A172 (cell line): ENCODE data around the gene ARID4B. TPM values are rescaled to one million over a fixed set of nuclear protein-coding genes. Genes with fewer than 3 reads are reported as not detected.
"Not testable (repeated sequence)": the region's sequence is repeated elsewhere in the genome, so short reads cannot be mapped to it uniquely, and the experiment has no call there.

Source experiments
- DNase-seq: peaks from one replicate; pipeline ENCODE4 v3.0.0-alpha.2; 2015; ENCODE audit warnings: low spot score
- total RNA-seq: library from RNA; depleted of rRNA; stranded (reverse); fragments of >200 nt; shearing (Covaris generic); gene quantifications from 2 replicates; pipeline ENCODE4 v1.2.3, GENCODE V29; 2014

Gene ARID4B
- total RNA-seq, 1 experiment from 2014 or later = 29.9 TPM

DNA sequence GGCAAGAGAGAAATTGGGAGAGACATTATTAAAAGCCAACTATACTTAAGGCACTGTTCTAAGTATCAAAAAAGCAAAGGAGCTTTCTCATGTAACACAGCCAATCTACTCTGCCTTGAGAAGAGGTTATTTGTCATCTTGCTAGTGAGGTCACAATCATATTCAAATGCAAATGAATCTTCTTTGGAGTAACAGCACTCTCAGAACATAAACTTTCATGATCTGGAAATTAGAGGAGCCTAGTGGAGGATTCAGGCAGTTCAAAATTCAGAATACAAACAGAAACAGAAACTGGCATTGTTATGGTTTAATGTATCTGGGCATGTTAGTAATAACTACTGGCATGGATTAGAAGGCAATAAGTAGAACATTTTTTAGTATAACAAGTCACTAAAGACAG, 57.4 kb downstream of the ARID4B start:
- peak; percentile 16 for DNase-seq

DNA sequence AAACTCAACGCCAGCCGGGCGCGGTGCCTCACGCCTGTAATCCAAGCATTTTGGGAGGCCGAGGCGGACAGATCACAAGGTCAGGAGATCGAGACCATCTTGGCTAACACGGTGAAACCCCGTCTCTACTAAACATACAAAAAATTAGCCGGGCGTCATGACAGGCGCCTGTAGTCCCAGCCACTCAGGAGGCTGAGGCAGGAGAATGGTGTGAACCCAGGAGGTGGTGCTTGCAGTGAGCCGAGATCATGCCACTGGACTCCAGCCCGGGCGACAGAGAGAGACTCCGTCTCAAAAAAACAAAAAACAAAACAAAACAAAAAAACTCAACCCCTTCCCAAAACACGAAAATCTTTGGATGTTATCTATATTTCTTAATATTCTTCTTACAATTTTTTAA, 58.0 kb downstream of the ARID4B start:
- not testable (repeated sequence) for DNase-seq

DNA sequence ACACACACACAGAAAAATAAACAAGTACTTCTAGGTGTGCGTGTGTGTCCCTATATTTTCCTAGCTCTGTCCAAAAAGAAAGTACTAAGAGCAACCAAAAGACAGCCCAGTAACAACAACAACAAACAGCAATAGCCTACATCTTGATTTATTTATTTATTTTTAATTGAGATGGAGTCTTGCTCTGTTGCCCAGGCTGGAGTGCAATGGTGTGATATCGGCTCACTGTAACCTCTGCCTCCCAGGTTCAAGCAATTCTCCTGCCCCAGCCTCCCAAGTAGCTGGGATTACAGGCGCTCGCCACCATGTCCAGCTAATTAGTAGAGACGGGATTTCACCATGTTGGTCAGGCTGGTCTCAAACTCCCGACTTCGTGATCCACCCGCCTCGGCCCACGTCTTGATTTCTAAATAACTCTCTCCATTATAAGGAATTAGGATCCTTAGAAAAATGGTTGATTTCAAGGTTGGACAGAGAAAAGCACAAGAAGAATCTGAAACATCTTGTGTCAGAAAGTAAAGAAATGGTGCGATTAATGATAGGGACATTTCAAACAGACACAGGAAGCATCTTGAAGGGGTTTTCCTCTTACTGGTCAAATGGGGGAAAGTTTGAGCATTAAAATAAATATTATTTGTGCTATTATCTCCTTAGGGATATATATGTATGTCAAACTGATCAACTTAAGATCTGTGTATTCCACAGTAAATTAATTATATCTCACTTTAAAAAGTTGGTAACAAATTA, 59.4 kb downstream of the ARID4B start:
- DNase-seq = no peak

DNA sequence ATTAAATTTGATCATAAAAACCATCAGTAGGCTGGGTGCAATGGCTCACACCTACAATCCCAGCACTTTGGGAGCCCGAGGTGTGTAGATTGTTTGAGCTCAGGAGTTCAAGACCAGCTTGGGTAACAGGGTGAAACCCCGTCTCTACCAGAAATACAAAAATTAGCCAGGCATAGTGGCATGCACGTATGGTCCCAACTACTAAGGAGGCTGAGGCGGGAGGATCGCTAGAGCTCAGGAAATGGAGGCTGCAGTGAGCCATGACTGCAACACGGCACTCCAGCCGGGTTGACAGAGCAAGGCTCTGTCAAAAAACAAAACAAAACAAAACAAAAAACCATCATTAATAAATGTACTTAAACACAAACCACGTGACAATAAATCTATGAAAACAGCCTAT, 61.0 kb downstream of the ARID4B start:
- DNase-seq = no peak

DNA sequence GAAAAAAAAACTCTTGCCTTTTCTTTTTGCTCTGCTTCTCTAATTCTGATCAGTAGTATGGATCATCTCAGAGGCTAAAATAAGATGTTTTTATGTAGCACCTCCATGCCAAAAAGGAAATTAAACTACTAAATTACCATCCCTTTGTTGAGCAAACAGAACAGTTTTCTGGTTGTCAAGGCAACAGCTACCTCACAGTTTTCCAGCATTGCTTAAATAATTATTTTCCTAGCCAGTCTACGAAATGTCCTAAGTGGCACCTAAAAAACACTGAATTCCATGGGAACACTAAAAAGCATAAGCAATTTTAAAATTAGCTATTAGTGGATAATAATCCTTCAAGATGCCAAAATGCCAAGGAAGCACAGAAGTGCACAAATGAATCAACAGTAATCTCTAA, 61.7 kb downstream of the ARID4B start:
- DNase-seq = no peak

DNA sequence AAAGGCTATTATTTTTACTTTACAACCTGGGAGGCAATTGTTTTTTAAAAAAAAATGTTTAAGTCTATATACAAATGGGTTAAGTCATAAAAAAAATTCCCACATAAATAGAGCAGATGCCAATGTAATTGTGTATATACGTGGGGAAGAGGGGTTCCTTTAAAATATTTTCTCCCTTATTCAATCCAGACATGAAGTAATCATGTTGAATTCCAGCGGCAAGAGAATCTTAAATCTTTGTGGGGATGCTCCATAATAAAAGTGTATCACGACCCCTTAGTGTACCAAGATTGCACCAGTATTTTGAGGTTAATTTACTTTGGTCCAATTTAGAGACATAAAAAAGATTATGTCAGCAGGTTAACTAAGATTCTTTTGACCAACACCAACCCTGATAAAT, 62.1 kb downstream of the ARID4B start:
- DNase-seq = no peak

DNA sequence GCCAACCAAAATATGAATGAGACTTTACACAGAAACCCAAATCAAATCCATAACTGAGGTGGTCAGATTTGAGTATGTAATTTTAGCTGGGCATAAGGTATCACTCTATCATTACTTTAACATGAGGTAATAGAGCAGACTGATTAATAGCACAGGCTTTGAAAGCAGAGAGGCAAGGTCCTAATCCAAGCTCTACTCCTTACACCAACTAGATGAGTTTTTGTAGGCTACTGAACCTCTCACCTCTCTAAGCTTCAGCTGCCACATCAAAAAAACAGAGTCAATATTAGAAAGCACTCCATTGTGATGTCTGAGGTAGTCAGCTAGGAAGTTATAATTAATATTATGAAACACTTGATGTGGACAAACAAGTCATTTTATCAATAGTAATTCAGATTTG, 63.7 kb downstream of the ARID4B start:
- no peak for DNase-seq

DNA sequence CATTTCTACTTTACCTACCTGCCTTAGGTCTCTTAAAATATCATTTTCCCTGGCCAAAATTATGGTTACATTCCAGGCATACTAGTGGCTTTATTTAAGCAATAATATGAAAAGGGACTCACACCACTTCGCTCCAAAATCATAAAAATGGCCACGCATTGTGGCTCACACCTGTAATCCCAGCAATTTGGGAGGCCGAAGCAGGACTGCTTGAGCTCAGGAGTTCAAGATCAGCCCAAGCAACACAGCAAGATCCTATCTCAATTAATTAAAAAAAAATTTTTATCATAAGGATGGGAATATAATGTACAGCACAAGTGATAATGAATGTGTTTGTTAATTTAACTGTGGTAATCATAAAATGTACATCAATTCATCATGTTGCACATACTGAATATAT, 65.4 kb downstream of the ARID4B start:
- DNase-seq = no peak

DNA sequence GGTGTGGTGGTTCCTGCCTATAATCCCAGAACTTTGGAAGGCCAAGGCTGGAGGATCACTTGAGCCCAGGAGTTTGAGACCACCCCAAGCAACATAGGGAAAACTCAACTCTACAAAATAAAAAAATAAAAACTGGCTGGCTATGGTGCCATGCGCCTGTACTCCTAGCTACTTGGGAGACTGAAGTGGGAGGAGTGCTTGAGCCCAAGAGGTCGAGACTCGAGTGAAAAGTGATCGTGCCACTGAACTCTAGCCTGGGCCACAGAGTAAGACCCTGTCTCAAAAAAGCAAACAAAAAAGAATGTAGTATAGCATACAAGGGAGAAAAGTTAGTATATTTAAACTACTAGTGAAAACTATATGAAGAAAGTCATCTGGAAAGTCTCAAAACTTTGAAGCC, 66.7 kb downstream of the ARID4B start:
- DNase-seq = no peak

DNA sequence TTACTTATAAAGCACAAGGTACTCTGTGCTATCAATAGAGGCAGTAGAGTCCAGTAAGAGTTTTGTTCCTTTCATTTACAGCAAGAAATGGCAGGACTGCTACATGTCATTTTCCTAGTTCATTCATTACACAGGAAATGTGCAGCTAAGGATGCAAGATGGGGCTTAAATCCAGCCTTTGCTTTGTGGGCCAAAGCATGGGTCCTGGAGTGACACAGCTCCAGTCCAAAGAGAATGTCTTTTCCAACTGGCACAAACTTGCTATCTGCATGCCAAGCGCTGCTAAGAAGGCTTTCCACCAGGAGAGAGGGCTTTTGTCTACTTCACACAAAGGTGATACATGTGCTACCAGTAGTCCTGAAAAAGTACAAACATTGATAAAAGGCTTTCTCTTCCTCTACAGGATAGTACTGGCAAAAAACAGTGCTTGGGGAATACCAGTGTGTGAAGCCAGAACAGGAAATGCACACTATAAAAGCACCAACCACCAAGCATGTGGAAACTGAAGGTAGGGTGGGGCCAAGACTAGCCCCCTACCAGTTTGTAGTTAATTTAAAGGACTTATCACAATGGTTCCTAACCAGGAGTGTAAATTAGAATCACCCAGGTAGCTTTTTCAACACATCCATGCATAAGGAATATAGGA, 68.7 kb downstream of the ARID4B start:
- DNase-seq = no peak

DNA sequence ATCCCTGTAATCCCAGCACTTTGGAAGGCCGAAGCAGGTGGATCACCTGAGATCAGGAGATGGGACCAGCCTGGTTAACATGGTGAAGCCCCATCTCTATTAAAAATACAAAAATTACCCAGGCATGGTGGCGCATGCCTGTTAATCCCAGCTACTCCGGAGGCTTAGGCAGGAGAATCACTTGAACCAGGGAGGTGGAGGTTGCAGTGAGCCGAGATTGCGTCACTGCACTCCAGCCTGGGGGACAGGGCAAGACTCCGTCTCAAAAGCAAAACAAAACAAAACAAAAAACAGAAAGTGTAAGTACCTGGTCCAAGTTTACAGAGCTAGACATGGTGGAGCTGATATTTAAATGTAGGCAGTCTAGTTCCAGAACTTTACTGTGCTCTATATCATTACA, 69.9 kb downstream of the ARID4B start:
- DNase-seq = not testable (repeated sequence)

DNA sequence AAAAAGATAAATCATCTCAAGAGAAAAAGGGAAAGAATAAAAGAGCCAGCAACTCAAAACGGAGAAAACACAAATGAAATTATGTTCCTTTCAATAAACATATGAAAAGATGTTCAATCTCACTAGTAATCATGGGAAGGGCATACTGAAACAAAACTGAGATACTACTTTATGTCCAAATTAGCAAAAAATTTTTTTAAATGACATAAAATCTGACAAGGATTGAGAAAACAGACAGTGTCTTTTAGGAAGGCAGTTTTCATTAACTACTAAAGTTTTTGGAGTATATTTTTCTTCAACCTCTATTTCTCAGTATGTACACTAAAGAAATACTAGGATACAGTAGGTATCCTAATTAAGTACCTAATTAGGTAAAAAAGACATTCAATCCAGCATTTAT, 73.3 kb downstream of the ARID4B start:
- no peak for DNase-seq

DNA sequence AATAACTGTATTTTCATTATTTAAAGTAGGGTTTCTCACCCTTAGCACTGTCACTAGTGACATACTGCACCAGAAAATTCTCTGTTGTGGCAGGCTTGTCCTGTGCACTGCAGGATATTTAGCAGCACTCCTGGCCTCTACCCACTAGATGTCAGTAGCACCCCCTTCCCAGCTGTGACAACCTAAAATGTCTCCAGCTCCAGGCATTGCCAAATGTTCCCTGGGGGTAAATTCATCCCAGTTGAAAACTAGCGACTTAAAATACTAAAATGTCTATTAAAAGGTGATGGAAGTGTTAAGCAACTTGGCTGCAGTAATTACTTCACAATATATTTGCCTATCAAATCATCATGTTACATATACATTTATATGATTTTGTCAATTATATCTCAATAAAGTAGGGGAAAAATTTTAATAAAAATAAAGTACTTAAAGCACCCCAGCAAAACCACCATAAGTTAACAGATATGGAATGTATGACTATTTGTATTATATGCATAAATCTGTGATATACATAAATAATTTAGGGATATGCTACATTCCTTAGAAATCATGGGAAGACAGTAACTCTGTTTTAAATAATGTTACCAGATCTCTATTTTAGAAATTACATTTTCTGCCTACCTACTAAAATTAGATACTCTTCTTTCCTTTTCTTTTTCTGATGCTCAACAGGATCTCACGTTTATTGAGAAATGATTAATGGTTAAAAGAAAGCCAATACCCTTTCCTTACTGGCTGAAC, 74.6 kb downstream of the ARID4B start:
- DNase-seq = peak; percentile 80

DNA sequence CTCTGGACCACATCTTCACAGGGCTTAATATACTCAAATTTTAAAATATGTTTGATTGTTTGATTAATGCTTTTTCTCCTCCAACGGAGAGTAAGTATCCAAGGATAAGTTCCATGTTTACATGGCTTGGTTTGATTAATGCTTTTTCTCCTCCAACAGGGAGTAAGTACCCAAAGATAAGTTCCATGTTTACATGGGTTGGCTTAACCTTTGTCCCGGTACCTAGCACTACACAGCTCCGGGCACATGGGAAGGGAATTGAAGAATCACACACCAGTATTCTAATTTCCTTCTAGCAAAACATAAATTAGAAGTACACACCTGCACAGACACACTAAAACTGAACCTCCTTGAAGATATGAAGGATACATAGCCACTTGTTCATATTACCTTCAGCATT, 77.5 kb downstream of the ARID4B start:
- no peak for DNase-seq

DNA sequence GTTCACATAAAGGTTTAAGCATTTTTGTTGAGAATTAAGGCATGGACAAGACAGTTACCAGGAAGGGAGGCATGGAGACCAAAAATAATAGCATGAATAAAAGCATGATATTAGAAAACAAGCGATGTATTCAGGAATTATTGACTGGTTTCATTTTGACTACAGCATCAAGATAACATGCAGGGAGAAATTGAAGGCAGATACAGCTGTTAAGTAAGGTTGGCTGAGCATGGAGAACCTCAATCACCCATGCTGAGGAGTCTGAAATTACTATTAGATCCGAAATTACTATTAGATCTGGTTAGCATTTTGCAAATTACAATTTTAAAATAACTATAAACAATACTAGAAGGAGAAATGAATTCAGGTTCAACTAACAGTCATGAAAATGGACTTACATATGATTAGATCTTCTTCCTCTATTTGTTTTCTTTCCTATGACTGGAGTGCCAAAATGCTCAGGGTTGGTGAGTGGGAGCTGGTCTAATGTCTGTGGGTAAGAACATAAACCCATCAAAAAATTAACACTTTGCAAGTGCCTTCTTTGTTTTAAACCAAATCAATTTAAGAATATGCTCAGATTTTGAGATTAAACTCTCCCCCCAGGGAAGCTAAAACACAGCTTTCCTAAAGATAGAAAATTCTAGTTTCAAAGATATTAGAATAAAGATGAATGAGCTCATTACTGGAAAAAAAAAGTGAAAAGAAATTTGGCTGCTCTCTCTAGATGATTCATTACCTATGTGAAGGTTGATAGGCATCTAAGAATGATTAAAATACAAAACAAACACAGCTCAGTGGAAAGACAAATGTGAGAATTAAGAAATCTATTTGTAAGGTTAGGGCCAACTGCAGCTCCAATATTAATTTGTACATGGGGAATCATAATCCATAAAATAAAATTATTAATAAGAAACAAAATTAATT, 81.7 kb downstream of the ARID4B start:
- DNase-seq = no peak

DNA sequence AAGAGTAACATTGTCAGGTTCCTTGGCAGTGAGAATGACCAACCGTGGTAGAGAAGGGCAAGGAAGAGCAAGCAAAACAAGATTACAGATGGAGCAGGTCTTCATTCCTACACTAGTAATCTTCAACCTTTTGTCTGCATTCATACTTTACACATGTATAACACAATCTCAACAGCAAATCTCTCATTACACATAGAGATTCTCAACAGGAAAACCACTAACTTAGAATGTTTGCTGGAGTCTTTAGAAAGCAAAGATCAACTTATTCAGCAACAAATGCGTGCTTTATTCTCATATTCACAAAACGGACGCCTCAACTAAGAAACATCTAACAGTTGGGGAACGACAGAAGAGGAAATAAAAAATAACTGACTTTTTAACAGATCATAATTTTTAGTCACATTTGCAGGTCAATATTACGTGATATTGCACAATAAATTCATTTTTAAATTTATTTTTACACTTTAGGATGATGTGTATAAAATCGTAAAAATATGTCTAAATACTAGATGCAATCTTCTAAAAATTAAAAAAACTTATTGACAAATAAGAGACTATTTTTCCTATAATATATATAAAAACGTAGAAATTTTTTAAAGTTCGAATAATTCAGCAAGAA, 82.9 kb downstream of the ARID4B start:
- no peak for DNase-seq

DNA sequence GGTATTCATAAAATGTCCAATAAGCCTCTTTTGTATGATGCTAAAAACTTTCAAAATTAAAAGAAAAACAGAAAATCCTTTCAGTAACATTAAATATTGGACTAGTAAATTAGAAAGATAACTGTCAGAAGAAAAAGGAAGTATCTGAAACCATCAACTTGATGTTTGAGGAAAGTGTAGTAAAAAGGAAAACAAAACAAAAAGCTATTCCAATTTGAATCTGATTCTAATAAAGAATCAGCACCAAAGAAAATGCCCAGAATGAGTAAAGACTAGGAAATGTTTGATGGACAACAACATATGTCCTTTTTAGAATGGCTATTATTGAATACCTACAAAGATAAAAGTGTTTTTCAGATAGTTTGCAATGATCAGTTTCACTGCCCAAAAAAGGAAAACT, 87.0 kb downstream of the ARID4B start:
- no peak for DNase-seq

DNA sequence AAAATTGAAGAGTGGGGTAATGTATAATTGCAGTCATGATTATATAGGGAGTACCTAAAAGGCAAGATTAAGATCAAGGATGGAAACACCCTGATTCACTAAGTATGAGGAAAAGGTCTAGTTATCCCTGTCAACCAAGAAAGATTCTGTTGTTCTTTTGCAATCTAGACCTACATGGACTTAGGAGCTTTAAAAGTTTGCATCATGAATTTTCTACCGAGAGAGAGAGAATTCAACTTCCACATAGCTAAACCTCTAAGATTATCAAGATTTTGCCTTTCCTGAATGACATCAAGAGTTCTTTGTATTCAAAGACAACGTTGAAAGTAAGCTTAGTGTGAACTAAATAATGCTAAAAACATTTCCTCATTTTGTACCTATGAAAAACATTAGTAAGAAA, 88.1 kb downstream of the ARID4B start:
- peak; percentile 28 for DNase-seq

DNA sequence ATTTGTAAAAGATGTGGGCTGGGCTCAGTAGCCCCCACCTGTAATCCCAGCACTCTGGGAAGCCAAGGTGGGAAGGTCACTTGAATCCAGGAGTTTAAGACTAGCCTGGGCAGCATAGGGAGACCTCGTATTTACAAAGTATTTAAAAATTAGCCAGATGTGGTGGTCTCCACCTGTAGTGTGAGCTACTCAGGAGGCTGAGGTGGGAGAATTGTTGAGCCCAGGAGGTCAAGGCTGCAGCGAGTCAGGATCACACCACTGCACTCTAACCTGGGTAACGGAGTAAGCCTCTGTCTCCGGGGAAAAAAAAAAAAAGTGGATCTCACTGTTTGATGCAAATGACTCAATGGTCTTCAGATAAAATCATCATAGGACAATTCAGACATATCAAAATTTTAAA, 89.4 kb downstream of the ARID4B start:
- DNase-seq = no peak

DNA sequence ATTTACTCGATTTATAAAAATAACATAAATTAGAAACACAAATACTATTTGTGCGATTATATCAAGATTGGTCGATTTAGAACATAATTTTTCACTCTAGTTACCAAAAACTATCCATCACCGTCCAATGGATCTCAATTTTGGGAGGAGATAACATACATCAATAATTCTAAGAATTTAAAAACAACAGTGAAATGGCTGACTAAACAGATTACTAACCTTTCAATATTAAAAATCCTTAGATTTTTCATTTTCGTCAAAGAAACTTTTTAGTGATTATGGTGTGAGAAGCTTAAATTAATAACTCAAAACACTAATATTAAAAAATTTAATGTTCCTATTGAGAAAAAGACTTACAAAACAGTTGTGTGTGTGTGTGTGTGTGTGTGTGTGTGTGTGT, 91.9 kb downstream of the ARID4B start:
- no peak for DNase-seq

DNA sequence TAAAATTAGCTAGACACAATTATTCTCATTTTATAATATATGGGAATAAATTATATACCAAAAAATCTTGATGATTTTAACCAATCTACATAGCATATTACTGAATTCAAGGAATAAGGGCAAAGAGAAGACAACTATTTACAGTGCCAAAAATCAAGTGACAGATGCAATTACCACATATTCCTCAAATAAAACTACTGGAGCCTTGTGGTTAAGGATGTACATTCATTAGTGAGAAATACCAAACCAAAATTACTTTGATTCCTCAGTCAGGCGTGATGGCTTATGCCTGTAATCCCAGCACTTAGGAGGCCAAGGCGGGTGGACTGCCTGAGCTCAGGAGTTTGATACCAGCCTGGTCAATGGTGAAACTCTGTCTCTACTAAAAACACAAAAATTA, 98.1 kb downstream of the ARID4B start:
- no peak for DNase-seq
